ENCODE results near the gene MAP3K13.

MAP3K13 gene

DNA sequence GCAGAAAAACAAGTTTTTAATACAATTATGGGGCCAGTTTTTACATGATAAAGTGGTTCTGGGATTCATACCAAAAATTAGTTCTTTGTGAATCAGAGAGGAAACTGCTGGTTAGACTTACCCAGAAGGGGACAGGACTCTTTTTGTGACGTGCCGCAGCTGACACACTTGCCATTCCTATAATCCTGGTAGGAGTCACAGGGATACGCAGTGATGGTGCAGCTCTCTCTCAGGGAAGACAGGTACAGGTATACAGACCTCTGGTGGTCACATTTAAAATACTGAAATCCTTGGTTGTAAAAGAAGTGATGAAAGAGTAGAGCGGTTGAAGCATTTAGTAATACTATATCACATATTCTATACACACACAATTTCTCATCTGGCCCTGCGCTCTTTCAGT lies 156.1 kb downstream of the MAP3K13 start:
- no peak for DNase-seq

DNA sequence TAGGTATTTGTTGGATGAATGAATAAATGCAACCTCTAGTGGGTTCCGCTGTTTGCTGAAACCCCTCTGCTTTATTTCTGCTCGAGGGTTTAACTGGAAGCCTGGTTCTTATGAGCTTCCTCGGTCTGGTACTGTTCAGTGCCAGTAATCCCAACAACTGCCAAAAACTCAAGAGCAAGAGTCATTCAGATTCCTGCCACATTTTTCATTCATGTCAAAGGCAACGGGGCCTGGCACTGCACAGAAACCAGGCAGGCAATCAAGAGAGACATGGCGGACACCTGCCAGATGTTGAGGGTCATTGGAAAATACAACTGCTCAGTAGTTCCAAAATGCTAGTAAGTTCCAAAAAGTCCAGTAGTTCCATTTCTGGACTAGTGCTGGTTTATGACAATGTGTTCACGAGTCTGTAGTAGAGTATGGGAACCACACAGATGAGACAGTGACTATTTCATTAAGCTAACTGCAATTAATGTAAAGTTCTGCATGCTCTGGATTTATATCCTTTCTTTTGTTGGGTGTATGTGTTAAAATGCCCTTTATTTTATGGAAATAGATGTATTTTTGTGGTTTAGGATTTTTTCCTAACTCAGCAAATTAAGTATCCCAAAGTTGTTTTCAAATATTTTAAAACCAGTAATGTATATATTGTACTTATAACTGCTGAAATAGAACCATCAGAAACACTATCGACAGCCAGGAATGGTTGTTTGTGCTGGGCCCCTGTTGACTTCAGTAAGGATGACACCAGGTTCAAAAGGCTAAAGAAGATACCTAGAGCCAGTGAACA lies 158.6 kb downstream of the MAP3K13 start:
- DNase-seq = no peak

DNA sequence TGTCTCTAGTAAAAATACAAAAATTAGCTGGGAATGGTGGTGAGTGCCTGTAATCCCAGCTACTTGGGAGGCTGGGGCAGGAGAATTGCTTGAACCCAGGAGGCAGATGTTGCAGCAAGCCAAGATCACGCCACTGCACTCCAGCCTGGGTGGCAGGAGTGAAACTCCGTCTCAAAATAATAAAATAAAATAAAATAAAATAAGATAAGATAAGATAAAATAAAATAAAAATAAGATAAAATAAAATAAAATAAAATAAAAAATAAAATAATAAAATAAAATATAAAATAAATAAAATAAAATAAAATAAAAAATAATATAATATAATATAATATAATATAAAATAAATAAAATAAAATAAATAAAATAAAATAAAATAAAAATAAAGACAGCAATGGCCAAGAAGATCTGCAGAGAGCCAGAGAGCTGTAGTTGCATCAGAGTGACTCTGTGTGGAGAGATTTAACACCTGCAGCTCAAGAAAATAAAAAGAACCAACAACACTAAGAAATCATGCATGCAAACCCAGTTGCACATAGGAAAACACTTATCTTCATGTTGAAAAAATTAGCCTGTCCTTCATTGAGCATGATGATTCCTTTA lies 163.5 kb downstream of the MAP3K13 start:
- DNase-seq = no peak

DNA sequence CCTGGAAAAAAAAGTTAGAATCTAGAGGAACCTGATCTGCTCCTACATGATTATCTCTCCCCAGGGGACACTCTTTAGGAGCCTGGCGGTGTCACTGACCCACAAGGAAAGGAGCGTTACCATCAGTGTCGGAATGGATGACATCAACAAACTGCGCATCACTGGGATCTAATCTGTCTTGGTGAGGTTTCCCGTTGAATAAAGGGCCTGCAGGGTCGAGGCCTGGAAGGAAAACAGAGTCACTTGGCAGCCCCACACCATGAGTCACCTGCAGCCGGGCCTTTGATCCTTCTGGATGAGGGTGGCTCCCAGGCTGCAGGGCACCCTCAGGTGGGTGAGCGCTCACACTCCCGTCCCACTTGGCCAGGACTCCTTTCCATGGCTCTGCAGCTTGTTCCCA lies 164.4 kb downstream of the MAP3K13 start:
- DNase-seq = no peak

DNA sequence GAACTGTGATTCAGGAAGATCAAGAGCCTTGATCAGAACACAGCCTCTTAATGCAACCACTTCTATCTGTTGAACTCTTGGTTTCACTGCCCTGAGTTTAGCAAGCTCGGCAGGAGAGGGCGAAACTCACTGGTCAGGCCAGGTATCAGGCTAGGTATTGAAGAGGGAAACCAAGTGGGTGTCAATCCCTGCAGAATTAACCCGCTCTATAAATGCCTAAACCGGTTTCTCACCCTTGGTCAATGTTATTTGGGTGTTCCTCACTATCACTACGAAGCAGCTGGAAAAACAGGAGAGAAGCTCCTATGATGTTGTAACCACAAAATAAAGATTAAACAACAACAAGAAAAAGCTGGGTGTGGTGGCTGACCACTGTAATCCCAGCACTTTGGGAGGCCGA lies 165.6 kb downstream of the MAP3K13 start:
- no peak for DNase-seq

DNA sequence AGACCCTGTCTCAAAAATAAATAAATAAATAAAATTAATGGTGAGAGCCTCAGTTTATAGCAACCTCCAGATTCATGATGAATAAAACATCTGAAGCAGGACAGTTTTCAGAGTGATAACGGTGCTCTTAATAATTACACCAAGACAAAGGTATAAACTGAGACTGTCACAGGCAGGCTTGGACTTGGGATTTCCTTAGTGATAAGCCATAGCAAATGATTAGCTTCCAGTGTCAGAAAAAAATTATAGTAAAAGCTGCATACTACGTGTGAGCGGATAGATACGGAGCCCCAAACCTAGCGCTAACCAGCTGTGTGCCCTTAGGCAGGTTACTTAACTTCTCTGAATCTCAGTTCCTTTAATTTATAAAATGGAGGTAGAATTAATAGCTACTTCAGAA lies 167.9 kb downstream of the MAP3K13 start:
- no peak for DNase-seq

DNA sequence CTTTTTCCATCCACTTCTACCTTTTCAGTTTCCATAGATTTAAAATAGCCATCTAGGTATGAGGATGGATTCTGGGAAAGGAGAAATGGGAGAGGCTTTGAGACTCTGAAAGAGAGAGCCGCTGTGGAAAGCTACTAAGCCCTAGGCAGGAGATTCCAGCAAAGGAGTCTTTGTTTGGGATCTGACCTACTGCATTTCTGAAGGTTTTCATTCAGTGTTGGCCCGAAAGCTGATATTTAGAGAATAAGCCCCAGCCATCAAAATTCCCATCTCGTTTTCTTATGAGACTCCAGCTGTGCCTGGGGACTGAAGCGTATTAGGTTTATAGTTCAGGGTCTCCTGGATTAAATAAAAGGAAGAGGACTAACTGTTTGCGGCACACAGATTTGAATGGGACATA lies 170.0 kb downstream of the MAP3K13 start:
- DNase-seq = no peak

DNA sequence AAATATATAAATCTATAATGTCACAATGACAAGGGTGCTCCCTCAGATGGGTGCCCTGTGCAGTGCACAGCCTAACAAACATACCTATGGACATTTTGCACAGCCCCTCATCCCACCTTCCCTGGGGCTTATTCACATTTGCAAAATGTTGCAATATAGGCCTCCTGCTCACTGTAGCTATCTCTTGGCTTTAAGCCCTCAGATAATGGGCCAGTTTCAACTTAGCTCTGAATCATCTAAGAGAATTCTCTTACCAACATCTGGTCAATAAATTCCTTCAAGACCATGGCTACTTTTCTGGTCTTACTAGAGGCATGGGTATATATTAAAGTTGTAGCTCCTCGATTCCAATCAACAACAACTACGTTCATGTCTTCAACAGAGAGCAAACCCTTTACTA lies 171.6 kb downstream of the MAP3K13 start:
- DNase-seq = no peak

DNA sequence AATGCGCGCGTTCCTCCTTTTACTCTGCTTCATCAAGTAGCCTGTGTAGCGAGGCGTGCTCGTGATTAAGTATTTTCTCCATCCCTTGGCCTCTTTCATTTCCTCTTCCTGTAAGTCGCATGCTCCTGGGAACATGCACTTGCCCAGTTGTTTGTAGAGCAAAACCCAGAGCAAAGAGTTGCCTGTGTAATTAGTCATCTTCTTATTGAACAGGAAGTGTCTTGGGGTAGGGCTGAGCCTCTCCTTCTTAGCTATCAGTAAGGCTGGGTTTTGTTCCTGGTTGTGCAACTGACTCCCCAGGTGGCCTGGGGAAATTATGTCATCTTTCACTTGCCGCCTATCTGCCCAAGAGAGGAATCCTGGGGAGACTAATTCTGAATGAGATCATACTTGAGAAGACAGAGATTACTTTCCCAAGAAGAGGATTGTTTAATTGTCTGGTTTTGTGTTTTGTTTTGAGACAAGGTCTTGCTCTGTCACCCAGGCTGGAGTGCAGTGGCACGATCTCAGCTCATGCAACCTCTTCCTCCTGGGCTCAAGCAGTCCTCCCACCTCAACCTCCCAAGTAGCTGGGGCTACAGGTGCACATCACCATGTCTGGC lies 174.5 kb downstream of the MAP3K13 start:
- no peak for DNase-seq
